Uterus (tissue), 4 donors: ENCODE results near the gene ZNF865. TPM values are rescaled to one million over a fixed set of nuclear protein-coding genes. Genes with fewer than 3 reads are reported as not detected.

Experiments used
- DNase-seq, 2 donors: peaks; one replicate each; pipeline ENCODE4 v3.0.0-alpha.2; 2019 to 2020
- H3K27ac ChIP-seq, 2 donors: fragments of 200-600 bp; sonication (generic); 1 replicate in 1 of 2; 2 replicates in 1 of 2; pipeline ENCODE4 v1.5.1; 2016 to 2018
- H3K27me3 ChIP-seq, 2 donors: fragments of 200-600 bp; sonication (generic); one replicate each; pipeline ENCODE4 v1.5.1; 2018 to 2019; ENCODE audit warnings: control low read depth in 1 of 2
- H3K36me3 ChIP-seq, 2 donors: fragments of 200-600 bp; sonication (generic); one replicate each; pipeline ENCODE4 v1.5.1; 2019; ENCODE audit warnings: control low read depth in 1 of 2
- H3K4me1 ChIP-seq, 2 donors: fragments of 200-600 bp; sonication (generic); one replicate each; pipeline ENCODE4 v1.5.1; 2018 to 2019; ENCODE audit warnings: control low read depth in 1 of 2
- H3K4me3 ChIP-seq, 2 donors: fragments of 200-600 bp; sonication (generic); 1 replicate in 1 of 2; 2 replicates in 1 of 2; pipeline ENCODE4 v1.5.1; 2018 to 2019; ENCODE audit warnings: mild to moderate bottlenecking in 1 of 2
- H3K9me3 ChIP-seq, 2 donors: fragments of 200-600 bp; sonication (generic); one replicate each; pipeline ENCODE4 v1.5.1; 2019; ENCODE audit warnings: control low read depth in 1 of 2
- POLR2A ChIP-seq, 2 donors: fragments of 450-650 bp; IDR thresholded peaks; one replicate each; pipeline ENCODE4 v1.6.1; 2016; ENCODE audit warnings: antibody characterized with exemption in 2 of 2, mild to moderate bottlenecking in 1 of 2, moderate library complexity in 1 of 2
- intact Hi-C: fragments of 100-400 bp; cut with DNase I; formaldehyde crosslinking; loops from one replicate; pipeline ENCODE4 v1.15.1; 2023; ENCODE audit warnings: low total_unique reads
- total RNA-seq, 4 donors: library from RNA; depleted of rRNA in 3 of 4; stranded (reverse); fragments of >200 nt in 3 of 4; gene quantifications; one replicate each; pipeline versions ENCODE4 v1.1.0 to v1.2.4, GENCODE V29; 2014 to 2023
- TF ChIP-seq, protein P1 (sequence below), 4 experiments: fragments of 200-600 bp in 2 of 4; fragments of 450-650 bp in 2 of 4; sonication (generic) in 2 of 4; IDR thresholded peaks; one replicate each; pipeline ENCODE4 v1.5.1; 2016 to 2019; ENCODE audit warnings: antibody characterized with exemption in 4 of 4, mild to moderate bottlenecking in 2 of 4, moderate library complexity in 1 of 4
- donor health status: DM: yes; HTN: yes; CAD: no.

The ZNF865 gene
- total RNA-seq, 4 donors from 2014 or later = 2.0 to 24.2 (median 3.2) TPM; not detected in 1

GRCh38 chr19:55585658-55586339 lies 19.6 kb upstream of the ZNF865 start:
- Histone ChIP-seq H3K27me3 (no peaks in the 10 kb centered on the region), H3K9me3 (no peaks in the 10 kb centered on the region), H3K36me3 (no peaks in the 10 kb centered on the region), H3K4me3 (peak overlapping the region; percentile 1 to 29), H3K4me1 (peaks cover 0 to 5% of the 10 kb centered on the region in 2 donors), H3K27ac (peak overlapping the region; percentile 35 to 70)
- peak; percentile 72 to 82 for DNase-seq
- intact Hi-C loops = no loop called here
- no peak for TF ChIP-seq POLR2A (IDR thresholded peaks at IDR 0.05)
- TF ChIP-seq, protein P1, sequence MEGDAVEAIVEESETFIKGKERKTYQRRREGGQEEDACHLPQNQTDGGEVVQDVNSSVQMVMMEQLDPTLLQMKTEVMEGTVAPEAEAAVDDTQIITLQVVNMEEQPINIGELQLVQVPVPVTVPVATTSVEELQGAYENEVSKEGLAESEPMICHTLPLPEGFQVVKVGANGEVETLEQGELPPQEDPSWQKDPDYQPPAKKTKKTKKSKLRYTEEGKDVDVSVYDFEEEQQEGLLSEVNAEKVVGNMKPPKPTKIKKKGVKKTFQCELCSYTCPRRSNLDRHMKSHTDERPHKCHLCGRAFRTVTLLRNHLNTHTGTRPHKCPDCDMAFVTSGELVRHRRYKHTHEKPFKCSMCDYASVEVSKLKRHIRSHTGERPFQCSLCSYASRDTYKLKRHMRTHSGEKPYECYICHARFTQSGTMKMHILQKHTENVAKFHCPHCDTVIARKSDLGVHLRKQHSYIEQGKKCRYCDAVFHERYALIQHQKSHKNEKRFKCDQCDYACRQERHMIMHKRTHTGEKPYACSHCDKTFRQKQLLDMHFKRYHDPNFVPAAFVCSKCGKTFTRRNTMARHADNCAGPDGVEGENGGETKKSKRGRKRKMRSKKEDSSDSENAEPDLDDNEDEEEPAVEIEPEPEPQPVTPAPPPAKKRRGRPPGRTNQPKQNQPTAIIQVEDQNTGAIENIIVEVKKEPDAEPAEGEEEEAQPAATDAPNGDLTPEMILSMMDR (IDR thresholded peaks at IDR 0.05) = no peak

DNA sequence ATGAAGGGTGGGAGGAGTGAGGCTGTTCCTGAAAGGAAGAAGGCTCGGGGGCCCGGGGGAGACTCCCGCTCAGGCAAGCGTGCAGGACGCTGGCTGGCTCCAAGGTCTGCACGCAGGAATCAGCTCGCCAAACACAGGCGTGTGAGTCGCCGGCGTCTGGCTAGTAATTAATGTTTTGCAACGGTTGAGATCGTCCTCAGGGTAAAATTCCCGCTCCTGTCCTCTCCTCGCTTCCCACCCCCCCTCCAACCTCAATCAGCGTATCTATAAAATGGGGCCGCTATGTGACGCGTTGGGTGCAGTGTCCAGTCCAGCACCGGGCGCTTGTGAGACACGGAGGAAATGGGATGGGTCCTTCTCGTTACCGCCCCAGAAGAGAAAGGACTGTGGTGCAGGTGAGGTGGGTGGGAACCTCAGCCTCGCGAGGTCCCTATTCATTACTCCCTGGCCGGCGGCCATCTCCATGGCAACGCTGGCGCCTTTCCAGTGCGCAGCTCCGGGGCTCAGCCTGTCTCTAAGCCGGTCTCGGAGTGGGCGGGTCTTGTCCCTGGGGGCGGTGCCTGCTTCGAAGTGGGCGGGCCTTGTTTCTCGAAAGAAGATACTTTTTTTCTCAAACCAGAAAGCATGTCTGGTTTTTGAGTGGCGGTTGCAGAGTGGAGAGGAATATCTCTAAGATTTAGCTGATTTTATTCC lies 18.3 kb upstream of the ZNF865 start:
- no peaks in the 10 kb centered on the region for H3K27me3 ChIP-seq
- peak; percentile 94 for DNase-seq
- peak in 1 of 2 donors; percentile 24 for TF ChIP-seq POLR2A (IDR thresholded peaks at IDR 0.05)
- TF ChIP-seq, protein P1 (IDR thresholded peaks at IDR 0.05) = no peak
- no peaks in the 10 kb centered on the region for H3K36me3 ChIP-seq
- no peak overlapping the region for H3K27ac ChIP-seq
- H3K9me3 ChIP-seq = no peaks in the 10 kb centered on the region
- intact Hi-C loops = no loop called here
- H3K4me1 ChIP-seq = peaks cover 0 to 5% of the 10 kb centered on the region in 2 donors
- H3K4me3 ChIP-seq = peak overlapping the region; percentile 5 to 26

DNA sequence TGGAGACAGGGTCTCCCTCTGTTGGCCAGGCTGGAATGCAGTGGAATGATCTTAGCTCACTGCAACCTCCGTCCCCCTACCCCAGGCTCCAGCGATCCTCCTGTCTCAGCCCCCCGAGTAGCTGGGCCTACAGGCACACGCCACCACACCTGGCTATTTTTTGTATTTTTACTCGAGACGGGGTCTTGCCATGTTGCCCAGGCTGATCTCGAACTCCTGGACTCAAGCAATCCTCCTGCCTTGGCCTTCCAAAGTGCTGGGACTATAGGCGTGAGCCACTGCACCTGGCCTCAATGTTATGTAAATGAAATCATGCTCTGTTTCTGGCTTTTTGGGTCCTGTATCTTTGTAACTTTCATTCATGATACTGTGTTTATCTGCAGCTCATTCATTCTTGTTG lies 16.7 kb upstream of the ZNF865 start:
- H3K9me3 ChIP-seq = no peaks in the 10 kb centered on the region
- intact Hi-C loops = no loop called here
- no peak for DNase-seq
- TF ChIP-seq POLR2A (IDR thresholded peaks at IDR 0.05) = no peak
- TF ChIP-seq, protein P1 (IDR thresholded peaks at IDR 0.05) = no peak
- peaks cover 0 to 5% of the 10 kb centered on the region in 2 donors for H3K4me1 ChIP-seq
- no peak overlapping the region for H3K27ac ChIP-seq
- H3K27me3 ChIP-seq = no peaks in the 10 kb centered on the region
- H3K36me3 ChIP-seq = no peaks in the 10 kb centered on the region
- no peak overlapping the region for H3K4me3 ChIP-seq

GRCh38 chr19:55590109-55590508 lies 15.3 kb upstream of the ZNF865 start:
- intact Hi-C loops = no loop called here
- TF ChIP-seq, protein P1 (IDR thresholded peaks at IDR 0.05) = no peak
- no peak for TF ChIP-seq POLR2A (IDR thresholded peaks at IDR 0.05)

GRCh38 chr19:55590617-55591016 lies 14.8 kb upstream of the ZNF865 start:
- intact Hi-C loops = no loop called here
- H3K27ac ChIP-seq = no peak overlapping the region
- peaks cover 0 to 5% of the 10 kb centered on the region in 2 donors for H3K4me1 ChIP-seq
- no peak for DNase-seq
- H3K9me3 ChIP-seq = no peaks in the 10 kb centered on the region
- H3K4me3 ChIP-seq = no peak overlapping the region
- no peaks in the 10 kb centered on the region for H3K27me3 ChIP-seq
- no peaks in the 10 kb centered on the region for H3K36me3 ChIP-seq
- TF ChIP-seq, protein P1 (IDR thresholded peaks at IDR 0.05) = no peak
- no peak for TF ChIP-seq POLR2A (IDR thresholded peaks at IDR 0.05)

More at GRCh38 chr19:55590109-55590508, 15.3 kb upstream of the ZNF865 start:
- peaks cover 0 to 5% of the 10 kb centered on the region in 2 donors for H3K4me1 ChIP-seq
- no peak overlapping the region for H3K4me3 ChIP-seq
- DNase-seq = no peak
- no peaks in the 10 kb centered on the region for H3K9me3 ChIP-seq
- H3K27me3 ChIP-seq = no peaks in the 10 kb centered on the region
- no peaks in the 10 kb centered on the region for H3K36me3 ChIP-seq
- no peak overlapping the region for H3K27ac ChIP-seq
